SK-N-MC (cell line): ENCODE measurements around the gene GPR22.

Experiments used
- DNase-seq: peaks from one replicate; pipeline ENCODE4 v3.0.0-alpha.2; 2011; ENCODE audit warnings: low read depth, low spot score
- H3K27ac ChIP-seq: fragments of 200-600 bp; sonication (generic); 2 replicates; pipeline ENCODE4 v1.5.1; 2016; ENCODE audit warnings: mixed run types
- H3K36me3 ChIP-seq: fragments of 200-600 bp; sonication (generic); 2 replicates; pipeline ENCODE4 v1.6.1; 2017; ENCODE audit warnings: antibody characterized with exemption, low read length, mixed read lengths; ENCODE audit not compliant: insufficient read depth
- H3K4me3 ChIP-seq: fragments of 200-600 bp; sonication (generic); 2 replicates; pipeline ENCODE4 v1.5.1; 2016
- H3K9ac ChIP-seq: fragments of 200-600 bp; sonication (generic); 2 replicates; pipeline ENCODE4 v1.8.0; 2017; ENCODE audit warnings: mixed run types, mixed read lengths; ENCODE audit not compliant: insufficient read length
- H3K9me3 ChIP-seq: fragments of 200-600 bp; sonication (generic); 2 replicates; pipeline ENCODE4 v1.6.1; 2017; ENCODE audit warnings: low read depth, mild to moderate bottlenecking, antibody characterized with exemption, low read length, moderate library complexity, mixed read lengths
- EZH2 ChIP-seq: fragments of 200-600 bp; sonication (generic); IDR thresholded peaks from one replicate; pipeline ENCODE4 v1.6.1; 2017; ENCODE audit warnings: antibody characterized with exemption
- FOXP2 ChIP-seq: optimal IDR thresholded peaks from 2 replicates; pipeline ENCODE3; 2011; ENCODE audit warnings: mild to moderate bottlenecking, moderate library complexity; ENCODE audit not compliant: insufficient read depth; ENCODE audit errors: extremely low read length, control extremely low read depth
- POLR2AphosphoS5 ChIP-seq: IDR thresholded peaks from 2 replicates; pipeline ENCODE4 v1.6.1; 2012; ENCODE audit warnings: mild to moderate bottlenecking, low read depth, low read length, borderline replicate concordance

Gene GPR22

DNA sequence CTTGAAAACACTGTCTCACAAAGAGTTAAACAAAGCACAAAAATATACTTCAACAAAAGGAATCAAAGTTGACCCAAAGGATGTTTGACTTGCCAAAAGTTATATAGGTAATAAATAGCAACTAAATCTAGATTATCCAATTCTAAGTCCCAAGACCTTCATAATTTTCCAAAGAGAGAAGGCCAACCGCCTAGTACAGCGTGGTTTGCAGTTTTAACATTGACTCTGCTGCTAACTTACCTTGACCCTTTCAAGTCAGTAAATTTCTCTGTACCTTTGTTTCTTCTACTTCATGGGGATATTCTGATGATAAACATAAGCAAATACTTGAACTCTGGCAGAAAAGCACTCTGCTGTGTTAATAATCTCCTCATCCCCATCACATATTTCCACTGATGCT lies 1.9 kb upstream of the GPR22 start:
- Histone ChIP-seq H3K36me3 (no peaks in the 10 kb centered on the region), H3K4me3 (no peak overlapping the region), H3K9me3 (no peaks in the 10 kb centered on the region), H3K9ac (no peak overlapping the region), H3K27ac (no peak overlapping the region)
- no peak for DNase-seq
- TF ChIP-seq POLR2AphosphoS5 (no peak), FOXP2 (no peak)

DNA sequence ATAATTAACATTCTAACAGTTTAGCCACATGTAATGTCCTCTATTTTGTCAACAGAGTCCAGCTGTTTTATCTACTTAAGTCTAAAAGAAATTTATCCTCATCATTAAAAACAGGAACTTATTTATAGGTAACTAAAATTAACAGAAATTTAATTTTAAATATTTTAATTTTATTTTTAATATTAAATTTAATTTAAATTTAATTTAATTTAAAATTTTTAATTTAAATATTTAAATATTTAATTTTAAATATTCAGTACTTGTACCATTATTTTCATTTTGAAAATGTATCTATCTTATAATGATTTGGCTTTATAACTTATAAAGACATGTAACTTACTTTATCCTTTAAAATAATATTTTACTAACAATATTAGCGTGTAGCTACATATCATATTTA lies 1.0 kb upstream of the GPR22 start:
- Histone ChIP-seq H3K9ac (no peak overlapping the region), H3K4me3 (no peak overlapping the region), H3K27ac (no peak overlapping the region), H3K9me3 (no peaks in the 10 kb centered on the region), H3K36me3 (no peaks in the 10 kb centered on the region)
- no peak for TF ChIP-seq EZH2
- no peak for TF ChIP-seq POLR2AphosphoS5
- no peak for TF ChIP-seq FOXP2
- no peak for DNase-seq

DNA sequence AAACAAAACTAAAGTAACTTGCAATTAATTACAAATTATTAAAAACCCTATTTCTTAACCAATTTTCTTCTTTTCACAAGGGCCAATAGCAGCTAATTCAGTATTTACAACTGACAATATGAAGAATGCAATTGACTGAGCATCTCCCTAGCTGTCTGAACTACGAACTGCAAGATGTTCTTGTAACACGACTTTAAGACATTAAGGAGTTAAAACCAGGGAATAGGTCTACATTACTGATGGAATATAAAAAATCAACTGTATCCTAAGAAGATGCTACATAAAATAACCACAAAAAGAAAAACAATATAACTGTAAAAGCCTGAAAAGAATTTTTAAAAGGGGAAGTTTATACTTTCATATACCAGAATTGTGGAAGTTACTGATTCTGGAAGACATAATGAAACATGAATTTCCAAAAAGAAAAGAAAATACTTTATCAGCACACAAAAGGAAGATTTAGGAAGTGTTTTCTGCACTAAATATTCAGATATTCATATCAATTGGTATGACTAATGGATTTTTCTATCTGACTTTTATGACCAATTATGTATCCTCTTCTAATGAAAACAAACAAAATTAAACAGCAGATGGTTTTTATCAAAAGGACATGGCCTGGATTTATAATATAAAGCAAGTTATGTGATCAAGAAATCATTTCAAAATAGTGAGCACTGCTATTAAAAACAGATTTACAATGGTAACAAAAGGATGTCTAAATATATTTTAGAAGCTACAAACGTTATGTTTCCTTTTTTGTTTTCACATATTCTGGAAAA lies 1.6 kb downstream of the GPR22 start:
- Histone ChIP-seq H3K4me3 (no peak overlapping the region), H3K36me3 (no peaks in the 10 kb centered on the region), H3K27ac (no peak overlapping the region), H3K9me3 (no peaks in the 10 kb centered on the region), H3K9ac (no peak overlapping the region)
- no peak for TF ChIP-seq FOXP2
- no peak for TF ChIP-seq EZH2
- TF ChIP-seq POLR2AphosphoS5 = no peak
- DNase-seq = no peak

DNA sequence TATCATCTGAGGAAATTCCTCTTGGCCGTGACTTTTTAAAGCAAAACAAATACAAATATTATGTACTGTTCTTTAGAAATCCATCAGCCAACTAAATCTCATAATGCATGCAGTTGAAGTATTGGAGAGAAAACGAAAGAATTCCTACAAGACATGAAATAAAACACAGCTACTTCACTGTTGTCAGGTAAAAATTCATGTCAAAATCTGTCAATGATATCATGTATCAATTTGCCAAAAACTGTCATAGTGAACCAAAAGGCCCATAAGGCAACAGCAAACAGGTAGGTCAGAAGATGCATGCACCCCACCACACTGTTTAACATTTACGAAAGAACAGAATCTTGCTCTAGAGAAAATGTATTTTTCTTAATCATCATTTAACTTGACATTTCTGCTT lies 2.3 kb downstream of the GPR22 start:
- Histone ChIP-seq H3K4me3 (no peak overlapping the region), H3K9me3 (no peaks in the 10 kb centered on the region), H3K36me3 (no peaks in the 10 kb centered on the region), H3K9ac (no peak overlapping the region), H3K27ac (no peak overlapping the region)
- TF ChIP-seq POLR2AphosphoS5 = no peak
- TF ChIP-seq EZH2 = no peak
- no peak for DNase-seq

DNA sequence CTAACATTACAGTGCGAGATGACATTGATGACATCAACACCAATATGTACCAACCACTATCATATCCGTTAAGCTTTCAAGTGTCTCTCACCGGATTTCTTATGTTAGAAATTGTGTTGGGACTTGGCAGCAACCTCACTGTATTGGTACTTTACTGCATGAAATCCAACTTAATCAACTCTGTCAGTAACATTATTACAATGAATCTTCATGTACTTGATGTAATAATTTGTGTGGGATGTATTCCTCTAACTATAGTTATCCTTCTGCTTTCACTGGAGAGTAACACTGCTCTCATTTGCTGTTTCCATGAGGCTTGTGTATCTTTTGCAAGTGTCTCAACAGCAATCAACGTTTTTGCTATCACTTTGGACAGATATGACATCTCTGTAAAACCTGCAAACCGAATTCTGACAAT lies 4.3 kb downstream of the GPR22 start:
- no peaks in the 10 kb centered on the region for H3K9me3 ChIP-seq
- no peak overlapping the region for H3K4me3 ChIP-seq
- TF ChIP-seq EZH2 (no peak), POLR2AphosphoS5 (no peak), FOXP2 (no peak)

DNA sequence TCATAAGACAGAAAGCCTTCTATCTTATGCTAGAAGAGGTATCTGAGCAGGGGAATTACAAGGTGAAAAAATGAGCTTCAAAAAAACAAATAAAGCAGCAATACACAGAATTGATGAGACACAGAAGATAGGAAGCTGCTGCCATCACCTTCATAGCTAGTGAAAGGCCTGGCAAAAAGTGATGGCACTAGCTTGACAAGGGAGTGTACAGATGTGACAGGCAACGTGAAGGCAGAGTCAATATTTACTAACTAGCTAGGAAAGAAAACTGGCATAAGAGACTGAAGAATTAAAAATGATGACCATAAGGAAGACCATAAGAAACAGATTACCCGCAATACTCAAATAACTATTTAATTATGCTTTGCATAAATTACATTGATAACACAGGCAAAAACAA lies 9.4 kb downstream of the GPR22 start:
- H3K27ac ChIP-seq = no peak overlapping the region
- no peaks in the 10 kb centered on the region for H3K36me3 ChIP-seq
- no peaks in the 10 kb centered on the region for H3K9me3 ChIP-seq
- no peak for TF ChIP-seq EZH2
- no peak for TF ChIP-seq POLR2AphosphoS5
- TF ChIP-seq FOXP2 = no peak
- no peak for DNase-seq
- H3K4me3 ChIP-seq = no peak overlapping the region
- H3K9ac ChIP-seq = no peak overlapping the region

More for the DNA sequence above, 4.3 kb downstream of the GPR22 start:
- no peaks in the 10 kb centered on the region for H3K36me3 ChIP-seq
- DNase-seq = no peak
- H3K9ac ChIP-seq = no peak overlapping the region
- no peak overlapping the region for H3K27ac ChIP-seq

GRCh38 chr7:107480932-107481331 lies 11.1 kb downstream of the GPR22 start:
- Histone ChIP-seq H3K36me3 (no peaks in the 10 kb centered on the region), H3K27ac (no peak overlapping the region), H3K9me3 (no peaks in the 10 kb centered on the region), H3K4me3 (no peak overlapping the region), H3K9ac (no peak overlapping the region)
- no peak for DNase-seq
- no peak for TF ChIP-seq EZH2

GRCh38 chr7:107482571-107482970 lies 12.7 kb downstream of the GPR22 start:
- no peak for DNase-seq
- no peak overlapping the region for H3K9ac ChIP-seq
- no peak overlapping the region for H3K27ac ChIP-seq
- no peaks in the 10 kb centered on the region for H3K36me3 ChIP-seq
- TF ChIP-seq FOXP2 (no peak), POLR2AphosphoS5 (no peak), EZH2 (no peak)
- H3K4me3 ChIP-seq = no peak overlapping the region
- no peaks in the 10 kb centered on the region for H3K9me3 ChIP-seq

DNA sequence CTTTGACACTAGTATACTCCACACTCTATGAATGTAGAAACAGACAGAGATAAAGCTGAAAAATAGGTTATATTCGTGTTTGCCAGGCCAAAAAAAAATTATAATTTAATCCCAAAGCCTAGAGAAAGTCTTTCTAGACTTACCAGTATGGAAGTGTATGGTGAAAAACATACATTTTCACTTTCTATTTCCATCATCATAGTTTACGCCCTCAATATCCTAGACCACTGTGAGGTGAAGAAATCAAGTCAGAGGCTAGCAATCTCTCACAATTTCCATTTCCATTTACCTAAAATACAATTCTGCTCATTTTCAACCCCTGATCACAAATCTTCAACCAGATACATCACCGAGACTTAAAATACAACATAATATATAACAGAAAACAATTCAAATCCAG lies 16.2 kb downstream of the GPR22 start:
- no peak for DNase-seq
- no peaks in the 10 kb centered on the region for H3K36me3 ChIP-seq
- TF ChIP-seq EZH2 (no peak), FOXP2 (no peak), POLR2AphosphoS5 (no peak)
- H3K9me3 ChIP-seq = no peaks in the 10 kb centered on the region
- H3K9ac ChIP-seq = no peak overlapping the region
- H3K27ac ChIP-seq = no peak overlapping the region
- H3K4me3 ChIP-seq = no peak overlapping the region
